ENCODE measurements around the gene LRRTM3. TPM values are rescaled to one million over a fixed set of nuclear protein-coding genes. Genes with fewer than 3 reads are reported as not detected.

LRRTM3 gene
- total and polyA plus RNA-seq, 2 donors: 0.02 to 0.05 TPM

DNA sequence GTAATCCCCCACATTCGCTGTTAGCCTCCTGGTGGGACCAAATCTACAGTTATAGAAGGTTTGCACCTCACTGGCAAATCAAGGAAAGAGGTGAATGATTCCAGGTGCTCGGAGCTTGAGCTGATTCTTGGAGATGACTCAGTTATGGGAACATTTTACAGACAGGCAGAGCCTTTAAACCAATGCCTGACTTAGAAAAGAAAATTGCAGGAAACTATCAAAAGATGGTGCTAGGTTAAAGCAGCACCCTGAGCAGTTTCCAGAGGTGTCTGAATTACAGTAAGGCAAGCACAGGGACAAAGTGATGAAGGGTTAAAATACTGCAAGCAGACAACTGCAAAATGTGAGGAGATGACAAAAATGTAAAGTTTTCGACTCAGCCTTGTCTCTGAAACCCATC, 2.9 kb downstream of the LRRTM3 start:
- Histone ChIP-seq H3K27me3 (ENCODE audit: control insufficient read depth in 2 of 2, insufficient read depth in 1 of 2, low read length in 1 of 2) (peaks cover 17 to 33% of the 10 kb centered on the region in 2 donors), H3K36me3 (ENCODE audit: control insufficient read depth in 2 of 2, insufficient read depth in 2 of 2, low read length in 1 of 2) (no peaks in the 10 kb centered on the region)

DNA sequence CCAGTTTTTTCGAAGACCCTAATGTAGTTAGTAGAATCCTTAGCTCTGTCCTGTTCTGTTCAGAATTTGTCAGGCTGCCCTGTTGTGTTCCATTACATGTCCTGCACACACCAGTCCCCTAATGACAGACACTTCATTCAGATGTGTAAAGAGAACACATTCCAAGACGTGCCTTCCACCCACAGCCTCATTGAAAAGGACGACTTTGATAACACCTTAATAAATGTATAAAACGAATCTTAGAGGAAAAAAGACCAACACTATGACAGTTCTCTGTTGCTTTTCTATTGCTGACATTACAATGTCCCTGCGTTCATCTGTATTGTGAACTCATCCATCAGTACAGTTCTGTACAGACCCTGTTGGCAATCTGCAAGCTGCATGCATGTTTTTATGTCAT, 3.5 kb downstream of the LRRTM3 start:
- peaks cover 17 to 33% of the 10 kb centered on the region in 2 donors for H3K27me3 ChIP-seq (ENCODE audit: control insufficient read depth in 2 of 2, insufficient read depth in 1 of 2, low read length in 1 of 2)
- no peaks in the 10 kb centered on the region for H3K36me3 ChIP-seq (ENCODE audit: control insufficient read depth in 2 of 2, insufficient read depth in 2 of 2, low read length in 1 of 2)
- H3K9me3 ChIP-seq (ENCODE audit: control insufficient read depth in 2 of 2, insufficient read depth in 1 of 2, low read length in 1 of 2): no peaks in the 10 kb centered on the region
- 70% methylated on average over 5 of the region's 5 CpGs for WGBS
- H3K27ac ChIP-seq (ENCODE audit: low read depth in 1 of 2, low read length in 1 of 2): no peak overlapping the region
- H3K4me1 ChIP-seq (ENCODE audit: control insufficient read depth in 2 of 2, insufficient read depth in 2 of 2, low read length in 2 of 2): no peaks in the 10 kb centered on the region
- no peak for DNase-seq (ENCODE audit: low read depth in 6 of 9, low spot score in 9 of 9)
- no peak overlapping the region for H3K4me3 ChIP-seq (ENCODE audit: low read length in 2 of 2)

More for the DNA sequence above, 2.9 kb downstream of the LRRTM3 start:
- H3K4me3 ChIP-seq (ENCODE audit: low read length in 2 of 2): no peak overlapping the region
- no peak overlapping the region for H3K27ac ChIP-seq (ENCODE audit: low read depth in 1 of 2, low read length in 1 of 2)
- no peaks in the 10 kb centered on the region for H3K4me1 ChIP-seq (ENCODE audit: control insufficient read depth in 2 of 2, insufficient read depth in 2 of 2, low read length in 2 of 2)
- DNase-seq (ENCODE audit: low read depth in 6 of 9, low spot score in 9 of 9): no peak
- H3K9me3 ChIP-seq (ENCODE audit: control insufficient read depth in 2 of 2, insufficient read depth in 1 of 2, low read length in 1 of 2): no peaks in the 10 kb centered on the region
- 44% methylated on average over 3 of the region's 3 CpGs for WGBS

- no peaks in the 10 kb centered on the region for H3K4me1 ChIP-seq (ENCODE audit: control insufficient read depth in 2 of 2, insufficient read depth in 2 of 2, low read length in 2 of 2)
- 37% methylated on average over 5 of the region's 5 CpGs for WGBS
- peak in 5 of 9 donors; percentile 6 to 34 (median 12) for DNase-seq (ENCODE audit: low read depth in 6 of 9, low spot score in 9 of 9)
- H3K36me3 ChIP-seq (ENCODE audit: control insufficient read depth in 2 of 2, insufficient read depth in 2 of 2, low read length in 1 of 2): no peaks in the 10 kb centered on the region
- H3K9me3 ChIP-seq (ENCODE audit: control insufficient read depth in 2 of 2, insufficient read depth in 1 of 2, low read length in 1 of 2): no peaks in the 10 kb centered on the region
- H3K4me3 ChIP-seq (ENCODE audit: low read length in 2 of 2): no peak overlapping the region
- H3K27ac ChIP-seq (ENCODE audit: low read depth in 1 of 2, low read length in 1 of 2): no peak overlapping the region
- peaks cover 15 to 26% of the 10 kb centered on the region in 2 donors for H3K27me3 ChIP-seq (ENCODE audit: control insufficient read depth in 2 of 2, insufficient read depth in 1 of 2, low read length in 1 of 2)
These were observed 5.6 kb downstream of the LRRTM3 start for GRCh38 chr10:66931340-66931948.

GRCh38 chr10:66931949-66932343, 6.1 kb downstream of the LRRTM3 start:
- H3K36me3 ChIP-seq (ENCODE audit: control insufficient read depth in 2 of 2, insufficient read depth in 2 of 2, low read length in 1 of 2): no peaks in the 10 kb centered on the region
- peaks cover 13 to 23% of the 10 kb centered on the region in 2 donors for H3K27me3 ChIP-seq (ENCODE audit: control insufficient read depth in 2 of 2, insufficient read depth in 1 of 2, low read length in 1 of 2)
- no peak overlapping the region for H3K4me3 ChIP-seq (ENCODE audit: low read length in 2 of 2)
- DNase-seq (ENCODE audit: low read depth in 6 of 9, low spot score in 9 of 9): no peak
- no peaks in the 10 kb centered on the region for H3K4me1 ChIP-seq (ENCODE audit: control insufficient read depth in 2 of 2, insufficient read depth in 2 of 2, low read length in 2 of 2)
- H3K9me3 ChIP-seq (ENCODE audit: control insufficient read depth in 2 of 2, insufficient read depth in 1 of 2, low read length in 1 of 2): no peaks in the 10 kb centered on the region
- WGBS: 60% methylated on average over 3 of the region's 3 CpGs
- no peak overlapping the region for H3K27ac ChIP-seq (ENCODE audit: low read depth in 1 of 2, low read length in 1 of 2)

GRCh38 chr10:66934711-66935110, 8.9 kb downstream of the LRRTM3 start:
- Histone ChIP-seq H3K4me1 (ENCODE audit: control insufficient read depth in 2 of 2, insufficient read depth in 2 of 2, low read length in 2 of 2) (no peaks in the 10 kb centered on the region), H3K27me3 (ENCODE audit: control insufficient read depth in 2 of 2, insufficient read depth in 1 of 2, low read length in 1 of 2) (no peaks in the 10 kb centered on the region), H3K9me3 (ENCODE audit: control insufficient read depth in 2 of 2, insufficient read depth in 1 of 2, low read length in 1 of 2) (no peaks in the 10 kb centered on the region), H3K36me3 (ENCODE audit: control insufficient read depth in 2 of 2, insufficient read depth in 2 of 2, low read length in 1 of 2) (no peaks in the 10 kb centered on the region), H3K4me3 (ENCODE audit: low read length in 2 of 2) (no peak overlapping the region), H3K27ac (ENCODE audit: low read depth in 1 of 2, low read length in 1 of 2) (no peak overlapping the region)
- DNase-seq (ENCODE audit: low read depth in 6 of 9, low spot score in 9 of 9): no peak

GRCh38 chr10:66940965-66941364, 15.1 kb downstream of the LRRTM3 start:
- Histone ChIP-seq H3K9me3 (ENCODE audit: control insufficient read depth in 2 of 2, insufficient read depth in 1 of 2, low read length in 1 of 2) (no peaks in the 10 kb centered on the region), H3K4me1 (ENCODE audit: control insufficient read depth in 2 of 2, insufficient read depth in 2 of 2, low read length in 2 of 2) (no peaks in the 10 kb centered on the region), H3K36me3 (ENCODE audit: control insufficient read depth in 2 of 2, insufficient read depth in 2 of 2, low read length in 1 of 2) (no peaks in the 10 kb centered on the region), H3K27me3 (ENCODE audit: control insufficient read depth in 2 of 2, insufficient read depth in 1 of 2, low read length in 1 of 2) (no peaks in the 10 kb centered on the region), H3K4me3 (ENCODE audit: low read length in 2 of 2) (no peak overlapping the region), H3K27ac (ENCODE audit: low read depth in 1 of 2, low read length in 1 of 2) (no peak overlapping the region)
- no peak for DNase-seq (ENCODE audit: low read depth in 6 of 9, low spot score in 9 of 9)
- 84% methylated on average over 3 of the region's 3 CpGs for WGBS

DNA sequence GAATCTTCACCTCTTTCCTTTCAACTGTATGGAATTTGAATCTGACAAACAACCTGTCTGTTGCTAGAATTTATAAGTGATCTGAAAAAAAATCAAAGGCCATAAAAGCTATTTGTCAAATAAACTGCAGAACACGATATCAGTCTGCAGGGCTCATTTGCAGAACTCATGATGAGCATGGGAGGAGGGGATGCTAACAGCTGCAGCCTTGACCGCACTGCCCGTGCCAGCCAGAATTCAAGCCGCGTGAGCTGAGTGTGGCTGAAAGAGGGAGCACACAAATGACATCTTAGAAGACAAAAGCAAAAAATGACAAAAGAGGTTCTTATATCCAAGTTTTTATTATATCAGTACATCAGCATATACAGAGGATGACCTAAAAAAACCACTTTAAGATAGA, 15.7 kb downstream of the LRRTM3 start:
- Histone ChIP-seq H3K27ac (ENCODE audit: low read depth in 1 of 2, low read length in 1 of 2) (no peak overlapping the region), H3K4me1 (ENCODE audit: control insufficient read depth in 2 of 2, insufficient read depth in 2 of 2, low read length in 2 of 2) (no peaks in the 10 kb centered on the region), H3K9me3 (ENCODE audit: control insufficient read depth in 2 of 2, insufficient read depth in 1 of 2, low read length in 1 of 2) (no peaks in the 10 kb centered on the region), H3K27me3 (ENCODE audit: control insufficient read depth in 2 of 2, insufficient read depth in 1 of 2, low read length in 1 of 2) (no peaks in the 10 kb centered on the region), H3K4me3 (ENCODE audit: low read length in 2 of 2) (no peak overlapping the region), H3K36me3 (ENCODE audit: control insufficient read depth in 2 of 2, insufficient read depth in 2 of 2, low read length in 1 of 2) (no peaks in the 10 kb centered on the region)
- no peak for DNase-seq (ENCODE audit: low read depth in 6 of 9, low spot score in 9 of 9)
- 91% methylated on average over 5 of the region's 5 CpGs for WGBS

- H3K27me3 ChIP-seq (ENCODE audit: control insufficient read depth in 2 of 2, insufficient read depth in 1 of 2, low read length in 1 of 2): no peaks in the 10 kb centered on the region
- 91% methylated on average over 1 of the region's 1 CpG for WGBS
- H3K27ac ChIP-seq (ENCODE audit: low read depth in 1 of 2, low read length in 1 of 2): no peak overlapping the region
- DNase-seq (ENCODE audit: low read depth in 6 of 9, low spot score in 9 of 9): no peak
- no peak overlapping the region for H3K4me3 ChIP-seq (ENCODE audit: low read length in 2 of 2)
- no peaks in the 10 kb centered on the region for H3K4me1 ChIP-seq (ENCODE audit: control insufficient read depth in 2 of 2, insufficient read depth in 2 of 2, low read length in 2 of 2)
- H3K36me3 ChIP-seq (ENCODE audit: control insufficient read depth in 2 of 2, insufficient read depth in 2 of 2, low read length in 1 of 2): no peaks in the 10 kb centered on the region
- H3K9me3 ChIP-seq (ENCODE audit: control insufficient read depth in 2 of 2, insufficient read depth in 1 of 2, low read length in 1 of 2): no peaks in the 10 kb centered on the region
These were observed 16.6 kb downstream of the LRRTM3 start for GRCh38 chr10:66942407-66942806.

DNA sequence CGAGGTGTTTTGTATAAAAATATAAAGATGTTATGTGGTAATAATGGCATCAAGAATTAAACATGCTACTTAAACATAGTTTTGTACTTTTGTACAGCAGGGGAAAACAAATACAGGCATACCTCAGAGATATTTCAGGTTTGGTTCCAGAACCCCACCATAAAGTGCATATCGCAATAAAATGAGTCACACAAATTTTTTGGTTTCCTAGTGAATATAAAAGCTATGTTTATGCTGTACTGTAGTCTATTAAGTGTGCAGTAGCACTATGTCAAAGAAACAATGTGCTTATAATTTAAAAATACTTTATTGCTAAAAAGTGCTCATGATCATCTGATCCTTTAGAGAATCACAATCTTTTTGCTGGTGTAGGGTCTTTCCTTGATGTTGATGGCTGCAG, 17.8 kb downstream of the LRRTM3 start:
- Histone ChIP-seq H3K9me3 (ENCODE audit: control insufficient read depth in 2 of 2, insufficient read depth in 1 of 2, low read length in 1 of 2) (no peaks in the 10 kb centered on the region), H3K27me3 (ENCODE audit: control insufficient read depth in 2 of 2, insufficient read depth in 1 of 2, low read length in 1 of 2) (no peaks in the 10 kb centered on the region), H3K4me1 (ENCODE audit: control insufficient read depth in 2 of 2, insufficient read depth in 2 of 2, low read length in 2 of 2) (no peaks in the 10 kb centered on the region), H3K27ac (ENCODE audit: low read depth in 1 of 2, low read length in 1 of 2) (no peak overlapping the region), H3K4me3 (ENCODE audit: low read length in 2 of 2) (no peak overlapping the region), H3K36me3 (ENCODE audit: control insufficient read depth in 2 of 2, insufficient read depth in 2 of 2, low read length in 1 of 2) (no peaks in the 10 kb centered on the region)
- DNase-seq (ENCODE audit: low read depth in 6 of 9, low spot score in 9 of 9): no peak
- WGBS: 92% methylated on average over 2 of the region's 2 CpGs

GRCh38 chr10:66951896-66952295, 26.1 kb downstream of the LRRTM3 start:
- no peaks in the 10 kb centered on the region for H3K4me1 ChIP-seq (ENCODE audit: control insufficient read depth in 2 of 2, insufficient read depth in 2 of 2, low read length in 2 of 2)
- no peak for DNase-seq (ENCODE audit: low read depth in 6 of 9, low spot score in 9 of 9)
- H3K36me3 ChIP-seq (ENCODE audit: control insufficient read depth in 2 of 2, insufficient read depth in 2 of 2, low read length in 1 of 2): no peaks in the 10 kb centered on the region
- H3K27me3 ChIP-seq (ENCODE audit: control insufficient read depth in 2 of 2, insufficient read depth in 1 of 2, low read length in 1 of 2): no peaks in the 10 kb centered on the region
- WGBS: 77% methylated on average over 2 of the region's 2 CpGs
- H3K4me3 ChIP-seq (ENCODE audit: low read length in 2 of 2): no peak overlapping the region
- H3K27ac ChIP-seq (ENCODE audit: low read depth in 1 of 2, low read length in 1 of 2): no peak overlapping the region
- no peaks in the 10 kb centered on the region for H3K9me3 ChIP-seq (ENCODE audit: control insufficient read depth in 2 of 2, insufficient read depth in 1 of 2, low read length in 1 of 2)
